Mesenchymal stem cell (in vitro differentiated cells and primary cell): ENCODE results near the gene ADSL.
A peak's percentile ranks its signal among the peaks of the same experiment; 100 is the strongest.

Experiments used
- DNase-seq: peaks from one replicate; pipeline ENCODE4 v3.0.0-alpha.2; 2013
- H2AFZ ChIP-seq: one replicate; pipeline ENCODE4 v1.6.1; 2013; ENCODE audit warnings: low read depth, mild to moderate bottlenecking, control low read depth, inconsistent platforms, low read length, moderate library complexity
- H2AK5ac ChIP-seq: 2 replicates; pipeline ENCODE4 v1.6.1; 2013; ENCODE audit warnings: low read length, moderate library complexity, mild to moderate bottlenecking, inconsistent platforms; ENCODE audit not compliant: severe bottlenecking
- H2BK120ac ChIP-seq: one replicate; pipeline ENCODE4 v1.6.1; 2013; ENCODE audit warnings: low read depth, mild to moderate bottlenecking, inconsistent platforms, low read length, moderate library complexity
- H2BK12ac ChIP-seq, 2 experiments: one replicate each; pipeline ENCODE4 v1.6.1; 2013; ENCODE audit warnings: inconsistent platforms in 2 of 2, low read length in 2 of 2, mild to moderate bottlenecking in 2 of 2, moderate library complexity in 2 of 2, control low read depth in 1 of 2
- H2BK15ac ChIP-seq: one replicate; pipeline ENCODE4 v1.6.1; 2013; ENCODE audit warnings: mild to moderate bottlenecking, low read depth, inconsistent platforms; ENCODE audit not compliant: poor library complexity, severe bottlenecking
- H2BK5ac ChIP-seq: 2 replicates; pipeline ENCODE4 v1.6.1; 2013; ENCODE audit warnings: low read depth, mild to moderate bottlenecking, low read length, control low read depth, inconsistent platforms; ENCODE audit not compliant: poor library complexity, severe bottlenecking
- H3K14ac ChIP-seq, 2 experiments: one replicate each; pipeline ENCODE4 v1.6.1; 2013; ENCODE audit warnings: inconsistent platforms in 2 of 2, low read length in 2 of 2, control low read depth in 1 of 2, mild to moderate bottlenecking in 1 of 2, moderate library complexity in 1 of 2
- H3K18ac ChIP-seq, 2 experiments: one replicate each; pipeline ENCODE4 v1.6.1; 2013; ENCODE audit warnings: inconsistent platforms in 2 of 2, low read length in 2 of 2, control low read depth in 1 of 2, low read depth in 1 of 2, mild to moderate bottlenecking in 1 of 2
- H3K23ac ChIP-seq, 2 experiments: one replicate each; pipeline ENCODE4 v1.6.1; 2013; ENCODE audit warnings: inconsistent platforms in 2 of 2, low read length in 2 of 2, mild to moderate bottlenecking in 2 of 2, moderate library complexity in 2 of 2, control low read depth in 1 of 2
- H3K27ac ChIP-seq: 2 replicates; pipeline ENCODE4 v1.5.1; 2013; ENCODE audit warnings: mild to moderate bottlenecking, moderate library complexity, low read length, control low read depth, inconsistent platforms; ENCODE audit not compliant: poor library complexity, severe bottlenecking
- H3K27me3 ChIP-seq, 2 experiments: 2 replicates each; pipeline versions ENCODE4 v1.6.1 to v1.7.0; 2013; ENCODE audit warnings: low read length in 2 of 2, mild to moderate bottlenecking in 2 of 2, moderate library complexity in 2 of 2, control low read depth in 1 of 2, inconsistent platforms in 1 of 2; ENCODE audit not compliant: control insufficient read depth in 1 of 2, insufficient read depth in 1 of 2
- H3K36me3 ChIP-seq, 2 experiments: 2 replicates each; pipeline versions ENCODE4 v1.6.1 to v1.7.0; 2013; ENCODE audit warnings: low read length in 2 of 2, control low read depth in 1 of 2, inconsistent platforms in 1 of 2, low read depth in 1 of 2, mild to moderate bottlenecking in 1 of 2; ENCODE audit not compliant: insufficient read depth in 2 of 2, control insufficient read depth in 1 of 2
- H3K4ac ChIP-seq, 2 experiments: one replicate each; pipeline ENCODE4 v1.6.1; 2013; ENCODE audit warnings: inconsistent platforms in 2 of 2, low read length in 2 of 2, mild to moderate bottlenecking in 2 of 2, moderate library complexity in 2 of 2, control low read depth in 1 of 2, low read depth in 1 of 2
- H3K4me1 ChIP-seq: 2 replicates; pipeline ENCODE4 v1.6.1; 2013; ENCODE audit warnings: low read depth, low read length, control low read depth; ENCODE audit not compliant: control insufficient read depth, insufficient read depth
- H3K4me2 ChIP-seq: 2 replicates; pipeline ENCODE4 v1.6.1; 2013; ENCODE audit warnings: low read length, mild to moderate bottlenecking, inconsistent platforms; ENCODE audit not compliant: poor library complexity, severe bottlenecking
- H3K4me3 ChIP-seq, 2 experiments: 2 replicates each; pipeline versions ENCODE4 v1.5.1 to v1.7.0; 2013; ENCODE audit warnings: low read length in 2 of 2, mild to moderate bottlenecking in 2 of 2, control low read depth in 1 of 2, low read depth in 1 of 2; ENCODE audit not compliant: insufficient read depth in 1 of 2
- H3K79me1 ChIP-seq: replicated peaks from 2 replicates; pipeline ENCODE4 v1.6.1; 2013; ENCODE audit warnings: mild to moderate bottlenecking, control low read depth, low read length, inconsistent platforms; ENCODE audit not compliant: poor library complexity, severe bottlenecking
- H3K9ac ChIP-seq: 2 replicates; pipeline ENCODE4 v1.7.0; 2013; ENCODE audit warnings: mild to moderate bottlenecking, low read length, moderate library complexity
- H3K9me3 ChIP-seq: 2 replicates; pipeline ENCODE4 v1.7.0; 2013; ENCODE audit warnings: mild to moderate bottlenecking, low read length; ENCODE audit not compliant: control insufficient read depth
- H4K8ac ChIP-seq: one replicate; pipeline ENCODE4 v1.6.1; 2013; ENCODE audit warnings: inconsistent platforms, mild to moderate bottlenecking, low read length, moderate library complexity
- H4K91ac ChIP-seq: one replicate; pipeline ENCODE4 v1.6.1; 2013; ENCODE audit warnings: mild to moderate bottlenecking, low read length, inconsistent platforms
- WGBS: methylation state at CpG from one replicate; pipeline ENCODE4 v1.1.7; 2013; ENCODE audit warnings: mixed read lengths; 5-methylcytosine and 5-hydroxymethylcytosine counted together

Gene ADSL

DNA sequence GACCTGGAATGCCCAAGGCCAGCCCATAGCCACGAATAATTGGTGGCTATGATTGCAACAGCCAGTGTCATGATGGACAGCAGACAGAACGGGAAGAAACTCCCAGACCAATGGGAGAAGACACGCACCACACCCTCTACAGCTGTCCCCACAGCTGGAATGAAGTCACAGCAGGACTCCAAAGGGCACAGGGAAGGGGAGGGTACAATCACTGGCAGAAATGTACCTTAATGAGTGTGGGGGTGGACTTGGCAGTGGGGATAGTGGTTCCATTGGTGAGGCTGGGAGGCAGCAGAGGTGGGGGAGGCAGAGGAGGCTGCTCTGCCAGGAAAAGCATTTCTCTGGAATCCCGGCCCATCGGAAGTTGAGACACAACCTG lies 77.0 kb downstream of the ADSL start:
- Histone ChIP-seq H2BK120ac (no peak overlapping the region), H2BK15ac (no peak overlapping the region), H3K23ac (no peak overlapping the region), H3K27me3 (no peaks in the 10 kb centered on the region), H3K27ac (no peak overlapping the region), H2AFZ (no peak overlapping the region), H3K14ac (no peak overlapping the region), H2BK12ac (no peak overlapping the region), H3K4ac (no peak overlapping the region), H3K36me3 (peaks cover 91 to 92% of the 10 kb centered on the region in 2 experiments), H2BK5ac (no peak overlapping the region), H3K4me1 (peaks cover 6% of the 10 kb centered on the region), H4K91ac (no peak overlapping the region), H3K9ac (no peak overlapping the region), H3K9me3 (no peaks in the 10 kb centered on the region), H3K4me2 (no peak overlapping the region), H3K18ac (no peak overlapping the region), H3K4me3 (no peak overlapping the region), H3K79me1 (peaks cover 62% of the 10 kb centered on the region), H4K8ac (no peak overlapping the region), H2AK5ac (no peak overlapping the region)
- DNase-seq: no peak
- WGBS: 91% methylated on average over 5 of the region's 5 CpGs

- H2BK12ac ChIP-seq: no peak overlapping the region
- no peak overlapping the region for H3K4me2 ChIP-seq
- H3K4ac ChIP-seq: no peak overlapping the region
- no peak overlapping the region for H2BK5ac ChIP-seq
- H3K27me3 ChIP-seq: no peaks in the 10 kb centered on the region
- peaks cover 68% of the 10 kb centered on the region for H3K79me1 ChIP-seq
- no peak overlapping the region for H3K23ac ChIP-seq
- no peak overlapping the region for H3K4me3 ChIP-seq
- no peak overlapping the region for H4K8ac ChIP-seq
- H3K9ac ChIP-seq: no peak overlapping the region
- H3K36me3 ChIP-seq: peaks cover 91 to 96% of the 10 kb centered on the region in 2 experiments
- no peak overlapping the region for H3K27ac ChIP-seq
- H2BK120ac ChIP-seq: no peak overlapping the region
- no peak for DNase-seq
- no peak overlapping the region for H3K14ac ChIP-seq
- no peak overlapping the region for H2AFZ ChIP-seq
- no peak overlapping the region for H4K91ac ChIP-seq
- H2BK15ac ChIP-seq: no peak overlapping the region
- H3K4me1 ChIP-seq: peaks cover 6% of the 10 kb centered on the region
- no peak overlapping the region for H2AK5ac ChIP-seq
- H3K18ac ChIP-seq: no peak overlapping the region
- no peaks in the 10 kb centered on the region for H3K9me3 ChIP-seq
- 97% methylated on average over 17 of the region's 17 CpGs for WGBS
These were observed 77.8 kb downstream of the ADSL start for GRCh38 chr22:40423882-40424640.

- Histone ChIP-seq H3K4me1 (peaks cover 2% of the 10 kb centered on the region), H3K27me3 (no peaks in the 10 kb centered on the region), H4K8ac (no peak overlapping the region), H2AK5ac (no peak overlapping the region), H3K4me3 (no peak overlapping the region), H3K36me3 (peaks cover 89 to 96% of the 10 kb centered on the region in 2 experiments), H3K9ac (no peak overlapping the region), H3K23ac (no peak overlapping the region), H3K14ac (no peak overlapping the region), H2BK12ac (no peak overlapping the region), H4K91ac (no peak overlapping the region), H2BK5ac (no peak overlapping the region), H3K4ac (no peak overlapping the region), H2BK15ac (no peak overlapping the region), H2BK120ac (no peak overlapping the region), H3K4me2 (no peak overlapping the region), H3K79me1 (peaks cover 68% of the 10 kb centered on the region), H3K9me3 (no peaks in the 10 kb centered on the region), H3K27ac (no peak overlapping the region), H2AFZ (no peak overlapping the region), H3K18ac (no peak overlapping the region)
- 98% methylated on average over 5 of the region's 5 CpGs for WGBS
- no peak for DNase-seq
These were observed 78.8 kb downstream of the ADSL start for GRCh38 chr22:40425082-40425481.

- no peak overlapping the region for H3K23ac ChIP-seq
- no peak overlapping the region for H3K18ac ChIP-seq
- H2BK12ac ChIP-seq: no peak overlapping the region
- no peak overlapping the region for H3K4ac ChIP-seq
- no peak overlapping the region for H2BK5ac ChIP-seq
- H3K4me3 ChIP-seq: no peak overlapping the region
- no peak overlapping the region for H2AFZ ChIP-seq
- H3K4me1 ChIP-seq: no peaks in the 10 kb centered on the region
- peaks cover 77 to 90% of the 10 kb centered on the region in 2 experiments for H3K36me3 ChIP-seq
- no peak overlapping the region for H4K91ac ChIP-seq
- H4K8ac ChIP-seq: no peak overlapping the region
- H2BK120ac ChIP-seq: no peak overlapping the region
- H2BK15ac ChIP-seq: no peak overlapping the region
- no peaks in the 10 kb centered on the region for H3K9me3 ChIP-seq
- H3K27me3 ChIP-seq: no peaks in the 10 kb centered on the region
- no peak overlapping the region for H2AK5ac ChIP-seq
- peak; percentile 53 for DNase-seq
- H3K14ac ChIP-seq: no peak overlapping the region
- WGBS: 83% methylated on average over 9 of the region's 9 CpGs
- no peak overlapping the region for H3K4me2 ChIP-seq
- H3K27ac ChIP-seq: no peak overlapping the region
- H3K9ac ChIP-seq: no peak overlapping the region
- peaks cover 64% of the 10 kb centered on the region for H3K79me1 ChIP-seq
These were observed 80.5 kb downstream of the ADSL start for GRCh38 chr22:40426594-40427333.
